ENCODE results near the gene TRAF3. TPM values are rescaled to one million over a fixed set of nuclear protein-coding genes. Genes with fewer than 3 reads are reported as not detected.

TRAF3 gene
- total RNA-seq, 1 experiment from 2014 or later: 11.2 TPM

DNA sequence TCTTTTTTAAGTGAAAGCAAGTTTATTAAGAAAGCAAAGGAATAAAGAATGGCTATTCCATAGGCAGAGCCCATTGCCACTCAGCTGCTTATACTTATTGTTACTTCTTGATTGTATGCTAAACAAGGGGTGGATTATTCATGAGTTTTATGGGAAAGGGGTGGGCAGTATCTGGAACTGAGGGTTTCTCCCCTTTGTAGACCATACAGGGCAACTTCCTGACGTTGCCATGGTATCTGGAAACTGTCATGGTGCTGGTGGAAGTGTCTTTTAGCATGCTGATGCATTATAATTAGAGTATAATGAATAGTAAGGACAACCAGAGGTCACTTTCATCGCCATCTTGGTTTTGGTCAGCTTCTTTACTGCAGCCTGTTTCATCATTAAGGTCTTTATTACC is 78.9 kb downstream of the TRAF3 start (continued):
- TF ChIP-seq, protein P1, sequence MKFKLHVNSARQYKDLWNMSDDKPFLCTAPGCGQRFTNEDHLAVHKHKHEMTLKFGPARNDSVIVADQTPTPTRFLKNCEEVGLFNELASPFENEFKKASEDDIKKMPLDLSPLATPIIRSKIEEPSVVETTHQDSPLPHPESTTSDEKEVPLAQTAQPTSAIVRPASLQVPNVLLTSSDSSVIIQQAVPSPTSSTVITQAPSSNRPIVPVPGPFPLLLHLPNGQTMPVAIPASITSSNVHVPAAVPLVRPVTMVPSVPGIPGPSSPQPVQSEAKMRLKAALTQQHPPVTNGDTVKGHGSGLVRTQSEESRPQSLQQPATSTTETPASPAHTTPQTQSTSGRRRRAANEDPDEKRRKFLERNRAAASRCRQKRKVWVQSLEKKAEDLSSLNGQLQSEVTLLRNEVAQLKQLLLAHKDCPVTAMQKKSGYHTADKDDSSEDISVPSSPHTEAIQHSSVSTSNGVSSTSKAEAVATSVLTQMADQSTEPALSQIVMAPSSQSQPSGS (CRISPR knock-in tag; IDR thresholded peaks at IDR 0.05; ENCODE audit: borderline replicate concordance, low read depth): no peak
- no peak for TF ChIP-seq EMX1 (CRISPR knock-in tag; IDR thresholded peaks at IDR 0.05)
- no peak for TF ChIP-seq ZNF138 (CRISPR knock-in tag; conservative IDR thresholded peaks at IDR 0.05)
- no peak for TF ChIP-seq RELA (CRISPR knock-in tag; IDR thresholded peaks at IDR 0.05; ENCODE audit: borderline replicate concordance)
- no peak for TF ChIP-seq RORB (CRISPR knock-in tag; IDR thresholded peaks at IDR 0.05)
- no peak for TF ChIP-seq ESRRA (CRISPR knock-in tag; IDR thresholded peaks at IDR 0.05; ENCODE audit: borderline replicate concordance)

DNA sequence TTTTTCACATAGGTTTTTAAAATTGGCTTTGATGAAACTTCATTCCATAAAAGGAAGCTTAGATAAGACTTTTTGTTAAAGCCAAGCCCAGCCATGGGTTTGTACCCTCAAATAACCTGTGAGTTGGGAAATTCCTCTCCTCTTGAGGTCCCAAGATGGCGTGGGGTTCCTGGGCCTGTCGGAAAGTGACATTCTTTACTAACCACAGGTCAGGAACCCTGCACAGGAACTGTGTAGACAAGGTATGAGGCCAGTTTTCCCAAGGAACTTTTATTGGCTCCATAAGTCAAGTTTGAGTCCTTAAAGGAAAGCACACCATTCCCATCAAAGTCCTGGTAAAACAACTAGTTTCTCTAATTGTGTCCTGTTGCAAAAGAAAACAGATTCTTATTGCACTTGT is 80.2 kb downstream of the TRAF3 start:
- ChIA-PET POLR2A (no interaction called here), CTCF (interaction anchor here (0.7 kb wide), 1 partner anchor 72 kb away, joined by 3 read pairs; no protein-coding TSS in a partner anchor)
- Mint-ChIP-seq H3K27me3 (ENCODE audit: low read depth) (no peaks in the 10 kb centered on the region), H3K27ac (no peak overlapping the region), H3K4me1 (peaks cover 13% of the 10 kb centered on the region), H3K36me3 (peaks cover 35% of the 10 kb centered on the region), H3K4me3 (no peak overlapping the region), H3K9me3 (peaks cover 37% of the 10 kb centered on the region)
- ATAC-seq (no peak), DNase-seq (ENCODE audit: low spot score) (no peak)
- TF ChIP-seq CBFB (CRISPR knock-in tag; IDR thresholded peaks at IDR 0.05; ENCODE audit: low read depth): no peak
- TF ChIP-seq ZNF232 (CRISPR knock-in tag; IDR thresholded peaks at IDR 0.05): no peak
- no peak for TF ChIP-seq NFYB (CRISPR knock-in tag; conservative IDR thresholded peaks at IDR 0.05; ENCODE audit: low read depth)
- TF ChIP-seq ATF1 (CRISPR knock-in tag; IDR thresholded peaks at IDR 0.05): no peak
- no peak for TF ChIP-seq TP53 (CRISPR knock-in tag; IDR thresholded peaks at IDR 0.05)
- TF ChIP-seq, protein P2, sequence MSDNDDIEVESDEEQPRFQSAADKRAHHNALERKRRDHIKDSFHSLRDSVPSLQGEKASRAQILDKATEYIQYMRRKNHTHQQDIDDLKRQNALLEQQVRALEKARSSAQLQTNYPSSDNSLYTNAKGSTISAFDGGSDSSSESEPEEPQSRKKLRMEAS (CRISPR knock-in tag; IDR thresholded peaks at IDR 0.05): no peak
- TF ChIP-seq, protein P3, sequence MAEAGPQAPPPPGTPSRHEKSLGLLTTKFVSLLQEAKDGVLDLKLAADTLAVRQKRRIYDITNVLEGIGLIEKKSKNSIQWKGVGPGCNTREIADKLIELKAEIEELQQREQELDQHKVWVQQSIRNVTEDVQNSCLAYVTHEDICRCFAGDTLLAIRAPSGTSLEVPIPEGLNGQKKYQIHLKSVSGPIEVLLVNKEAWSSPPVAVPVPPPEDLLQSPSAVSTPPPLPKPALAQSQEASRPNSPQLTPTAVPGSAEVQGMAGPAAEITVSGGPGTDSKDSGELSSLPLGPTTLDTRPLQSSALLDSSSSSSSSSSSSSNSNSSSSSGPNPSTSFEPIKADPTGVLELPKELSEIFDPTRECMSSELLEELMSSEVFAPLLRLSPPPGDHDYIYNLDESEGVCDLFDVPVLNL (CRISPR knock-in tag; IDR thresholded peaks at IDR 0.05; ENCODE audit: borderline replicate concordance, low read depth): no peak
- no peak for TF ChIP-seq ZNF317 (CRISPR knock-in tag; IDR thresholded peaks at IDR 0.05; ENCODE audit: borderline replicate concordance, low read depth)
- no peak for TF ChIP-seq GRHL2 (CRISPR knock-in tag; IDR thresholded peaks at IDR 0.05; ENCODE audit: insufficient replicate concordance, severe bottlenecking)
- TF ChIP-seq ETV6 (CRISPR knock-in tag; IDR thresholded peaks at IDR 0.05): no peak
- TF ChIP-seq, protein P4, sequence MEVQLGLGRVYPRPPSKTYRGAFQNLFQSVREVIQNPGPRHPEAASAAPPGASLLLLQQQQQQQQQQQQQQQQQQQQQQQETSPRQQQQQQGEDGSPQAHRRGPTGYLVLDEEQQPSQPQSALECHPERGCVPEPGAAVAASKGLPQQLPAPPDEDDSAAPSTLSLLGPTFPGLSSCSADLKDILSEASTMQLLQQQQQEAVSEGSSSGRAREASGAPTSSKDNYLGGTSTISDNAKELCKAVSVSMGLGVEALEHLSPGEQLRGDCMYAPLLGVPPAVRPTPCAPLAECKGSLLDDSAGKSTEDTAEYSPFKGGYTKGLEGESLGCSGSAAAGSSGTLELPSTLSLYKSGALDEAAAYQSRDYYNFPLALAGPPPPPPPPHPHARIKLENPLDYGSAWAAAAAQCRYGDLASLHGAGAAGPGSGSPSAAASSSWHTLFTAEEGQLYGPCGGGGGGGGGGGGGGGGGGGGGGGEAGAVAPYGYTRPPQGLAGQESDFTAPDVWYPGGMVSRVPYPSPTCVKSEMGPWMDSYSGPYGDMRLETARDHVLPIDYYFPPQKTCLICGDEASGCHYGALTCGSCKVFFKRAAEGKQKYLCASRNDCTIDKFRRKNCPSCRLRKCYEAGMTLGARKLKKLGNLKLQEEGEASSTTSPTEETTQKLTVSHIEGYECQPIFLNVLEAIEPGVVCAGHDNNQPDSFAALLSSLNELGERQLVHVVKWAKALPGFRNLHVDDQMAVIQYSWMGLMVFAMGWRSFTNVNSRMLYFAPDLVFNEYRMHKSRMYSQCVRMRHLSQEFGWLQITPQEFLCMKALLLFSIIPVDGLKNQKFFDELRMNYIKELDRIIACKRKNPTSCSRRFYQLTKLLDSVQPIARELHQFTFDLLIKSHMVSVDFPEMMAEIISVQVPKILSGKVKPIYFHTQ (CRISPR knock-in tag; IDR thresholded peaks at IDR 0.05): no peak
- TF ChIP-seq, protein P5, sequence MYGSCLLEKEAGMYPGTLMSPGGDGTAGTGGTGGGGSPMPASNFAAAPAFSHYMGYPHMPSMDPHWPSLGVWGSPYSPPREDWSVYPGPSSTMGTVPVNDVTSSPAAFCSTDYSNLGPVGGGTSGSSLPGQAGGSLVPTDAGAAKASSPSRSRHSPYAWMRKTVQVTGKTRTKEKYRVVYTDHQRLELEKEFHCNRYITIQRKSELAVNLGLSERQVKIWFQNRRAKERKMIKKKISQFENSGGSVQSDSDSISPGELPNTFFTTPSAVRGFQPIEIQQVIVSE (CRISPR knock-in tag; IDR thresholded peaks at IDR 0.05; ENCODE audit: borderline replicate concordance): no peak
- TF ChIP-seq, protein P6, sequence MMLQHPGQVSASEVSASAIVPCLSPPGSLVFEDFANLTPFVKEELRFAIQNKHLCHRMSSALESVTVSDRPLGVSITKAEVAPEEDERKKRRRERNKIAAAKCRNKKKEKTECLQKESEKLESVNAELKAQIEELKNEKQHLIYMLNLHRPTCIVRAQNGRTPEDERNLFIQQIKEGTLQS (CRISPR knock-in tag; conservative IDR thresholded peaks at IDR 0.05): no peak
- TF ChIP-seq ELF4 (CRISPR knock-in tag; IDR thresholded peaks at IDR 0.05; ENCODE audit: low read depth): no peak

Measured in WTC11 (cell line).